ENCODE data around the gene SLC49A3. TPM values are rescaled to one million over a fixed set of nuclear protein-coding genes. Genes with fewer than 3 reads are reported as not detected.

Gene SLC49A3
- total and polyA plus RNA-seq, 10 of the 15 experiments (the other 5 are each of a cell fraction or from before 2014, with no cell fraction given), result 0.09 to 0.85 (median 0.18) TPM; not detected in 4

DNA sequence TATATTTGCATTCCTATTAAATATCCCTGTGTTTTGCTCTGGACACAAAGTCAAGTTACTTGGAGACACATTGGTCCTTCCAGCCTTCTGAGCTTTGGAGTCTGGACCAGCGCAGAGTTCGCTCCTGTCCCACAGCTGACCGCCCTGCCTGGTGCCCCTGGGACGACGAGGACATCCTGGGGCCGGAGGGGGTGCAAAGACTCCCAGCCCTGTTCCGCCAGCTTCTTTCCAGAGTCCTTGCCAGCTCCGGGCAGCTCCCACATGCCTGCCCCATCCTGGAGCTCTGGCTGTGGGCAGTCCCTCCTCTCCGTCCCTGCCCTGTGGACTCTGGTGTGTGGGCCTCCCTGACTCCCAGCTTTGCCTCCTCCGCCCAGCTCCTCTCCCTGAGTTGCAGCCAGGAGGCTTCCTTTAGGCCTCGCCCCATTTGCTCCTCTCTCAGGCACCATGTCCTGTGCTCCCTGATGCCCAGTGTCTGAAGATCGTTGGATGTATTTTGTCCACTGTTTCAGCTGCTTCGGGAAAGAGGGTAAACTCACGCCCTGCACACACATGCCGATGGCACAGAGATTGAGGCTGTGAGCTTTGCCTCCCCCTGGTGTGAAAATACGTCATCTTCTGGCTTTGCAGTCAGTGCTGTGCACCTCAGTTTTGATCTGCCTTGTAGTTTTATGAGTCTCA, 11.8 kb upstream of the SLC49A3 start:
- no TSS peak for BruUV-seq (replicated peaks)
- FAIRE-seq (no peak), ATAC-seq (no peak), DNase-seq (ENCODE audit: low read depth, low spot score) (no peak)
- CTCF ChIA-PET, result interaction anchor here (0.6 to 1.6 kb wide), 6 partner anchors 17 to 453 kb away, joined by 3 to 8 read pairs (median 3); no protein-coding TSS in a partner anchor
- Histone ChIP-seq H3K9me3 (replicated peaks; ENCODE audit: control insufficient read depth, insufficient read depth, low read length) (no peaks in the 10 kb centered on the region; the same call in 2 of the 3 replicates), H3K9ac (ENCODE audit: control insufficient read depth, insufficient read depth, low read length) (no peak overlapping the region), H3K4me3 (no peak overlapping the region), H3K79me2 (ENCODE audit: control insufficient read depth, insufficient read depth, low read length) (0 out of 2 replicates have a peak, but pooled peaks cover under 1% of the 10 kb centered on the region), H3K27me3 (replicated peaks in 1 of 2; ENCODE audit: control insufficient read depth in 2 of 2, insufficient read depth in 2 of 2, low read length in 1 of 2) (no peaks in the 10 kb centered on the region), H2AFZ (ENCODE audit: control insufficient read depth, low read depth, low read length) (no peak overlapping the region), H4K20me1 (ENCODE audit: control insufficient read depth, insufficient read depth) (no peaks in the 10 kb centered on the region), H3K4me1 (ENCODE audit: control insufficient read depth, insufficient read depth, low read length) (peaks cover 8% of the 10 kb centered on the region; the same call in 1 of the 2 replicates), H3K27ac (ENCODE audit: control insufficient read depth, insufficient read depth) (no peak overlapping the region), H3K36me3 (ENCODE audit: control insufficient read depth in 2 of 2, insufficient read depth in 2 of 2, low read length in 1 of 2) (no peaks in the 10 kb centered on the region), H3K4me2 (ENCODE audit: control insufficient read depth, insufficient read depth) (no peak overlapping the region)
- POLR2A ChIA-PET, result interaction anchor here (1.3 to 3.0 kb wide), 2 partner anchors 25 to 26 kb away, joined by 5 to 14 read pairs; partner anchors contain the start of genes ATP5ME and MYL5
- 82% methylated on average over 16 of the region's 16 CpGs for WGBS (ENCODE audit: insufficient coverage, insufficient replicate concordance, low lambda C conversion rate, missing lambda C conversion rate)
- SMC1A ChIA-PET (ENCODE audit: uncharacterized antibody, unreplicated experiment), result interaction anchor here (1.2 to 1.7 kb wide), 2 partner anchors 17 to 98 kb away, joined by 4 to 5 read pairs; no protein-coding TSS in a partner anchor
- RAD21 ChIA-PET (ENCODE audit: unreplicated experiment), result interaction anchor here (1.1 to 1.5 kb wide), 3 partner anchors 17 to 98 kb away, joined by 3 to 5 read pairs (median 3); no protein-coding TSS in a partner anchor
- TF ChIP-seq, protein P1, sequence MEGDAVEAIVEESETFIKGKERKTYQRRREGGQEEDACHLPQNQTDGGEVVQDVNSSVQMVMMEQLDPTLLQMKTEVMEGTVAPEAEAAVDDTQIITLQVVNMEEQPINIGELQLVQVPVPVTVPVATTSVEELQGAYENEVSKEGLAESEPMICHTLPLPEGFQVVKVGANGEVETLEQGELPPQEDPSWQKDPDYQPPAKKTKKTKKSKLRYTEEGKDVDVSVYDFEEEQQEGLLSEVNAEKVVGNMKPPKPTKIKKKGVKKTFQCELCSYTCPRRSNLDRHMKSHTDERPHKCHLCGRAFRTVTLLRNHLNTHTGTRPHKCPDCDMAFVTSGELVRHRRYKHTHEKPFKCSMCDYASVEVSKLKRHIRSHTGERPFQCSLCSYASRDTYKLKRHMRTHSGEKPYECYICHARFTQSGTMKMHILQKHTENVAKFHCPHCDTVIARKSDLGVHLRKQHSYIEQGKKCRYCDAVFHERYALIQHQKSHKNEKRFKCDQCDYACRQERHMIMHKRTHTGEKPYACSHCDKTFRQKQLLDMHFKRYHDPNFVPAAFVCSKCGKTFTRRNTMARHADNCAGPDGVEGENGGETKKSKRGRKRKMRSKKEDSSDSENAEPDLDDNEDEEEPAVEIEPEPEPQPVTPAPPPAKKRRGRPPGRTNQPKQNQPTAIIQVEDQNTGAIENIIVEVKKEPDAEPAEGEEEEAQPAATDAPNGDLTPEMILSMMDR (IDR thresholded peaks at IDR 0.05 in 2 of 3, conservative IDR thresholded peaks at IDR 0.05 in 1 of 3; ENCODE audit: control insufficient read depth in 2 of 3, extremely low read depth in 1 of 3, insufficient read depth in 1 of 3, low read depth in 3 of 3, low read length in 3 of 3), result peak in 1 of 3 experiments; percentile 17; a peak in 1 of 6 replicates
- no peak for TF ChIP-seq ESRRA (IDR thresholded peaks at IDR 0.05; ENCODE audit: low read length)
- intact Hi-C loops (cut with micrococcal nuclease; ENCODE audit: unreplicated experiment) (no loop called here), in situ Hi-C loops (cut with MboI) (no loop called here)

Measured in GM12878 (cell line).